GM19240 (cell line): ENCODE measurements around the gene ZNF653.
"Not testable (repeated sequence)": the region's sequence is repeated elsewhere in the genome, so short reads cannot be mapped to it uniquely, and the experiment has no call there.

Source experiments
- DNase-seq: peaks from one replicate; pipeline ENCODE4 v3.0.0; 2011; ENCODE audit warnings: low spot score; ENCODE audit not compliant: insufficient read length

Gene ZNF653

DNA sequence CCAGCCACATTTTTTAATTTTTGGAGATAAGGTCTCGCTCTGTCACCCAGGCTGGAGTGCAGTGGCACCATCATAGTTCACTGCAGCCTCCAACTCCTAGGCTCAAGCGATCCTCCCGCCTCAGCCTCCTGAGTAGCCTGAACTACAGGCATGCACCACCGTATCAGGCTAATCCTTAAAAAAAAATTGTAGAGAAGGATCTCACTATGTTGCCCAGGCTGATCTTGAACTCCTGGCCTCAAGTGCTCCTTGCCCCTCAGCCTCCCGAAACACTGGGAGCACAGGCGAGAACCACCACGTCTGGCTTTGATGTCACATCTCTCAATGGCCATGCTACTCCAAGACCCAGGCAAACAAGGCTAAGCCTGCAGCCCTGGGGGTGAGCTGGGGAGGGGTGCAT, 49.0 kb downstream of the ZNF653 start:
- no peak for DNase-seq

DNA sequence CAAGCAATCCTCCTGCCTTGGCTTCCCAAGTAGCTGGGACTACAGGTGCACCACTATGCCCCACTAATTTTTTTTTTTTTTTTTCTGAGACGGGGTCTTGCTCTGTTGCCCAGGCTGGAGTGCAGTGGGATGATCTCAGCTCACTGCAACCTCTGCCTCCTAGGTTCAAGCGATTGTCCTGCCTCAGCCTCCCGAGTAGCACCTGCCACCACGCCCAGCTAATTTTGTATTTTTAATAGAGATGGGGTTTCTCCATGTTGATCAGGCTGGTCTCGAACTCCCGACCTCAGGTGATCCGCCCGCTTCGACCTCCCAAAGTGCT, 50.4 kb downstream of the ZNF653 start:
- DNase-seq: not testable (repeated sequence)

DNA sequence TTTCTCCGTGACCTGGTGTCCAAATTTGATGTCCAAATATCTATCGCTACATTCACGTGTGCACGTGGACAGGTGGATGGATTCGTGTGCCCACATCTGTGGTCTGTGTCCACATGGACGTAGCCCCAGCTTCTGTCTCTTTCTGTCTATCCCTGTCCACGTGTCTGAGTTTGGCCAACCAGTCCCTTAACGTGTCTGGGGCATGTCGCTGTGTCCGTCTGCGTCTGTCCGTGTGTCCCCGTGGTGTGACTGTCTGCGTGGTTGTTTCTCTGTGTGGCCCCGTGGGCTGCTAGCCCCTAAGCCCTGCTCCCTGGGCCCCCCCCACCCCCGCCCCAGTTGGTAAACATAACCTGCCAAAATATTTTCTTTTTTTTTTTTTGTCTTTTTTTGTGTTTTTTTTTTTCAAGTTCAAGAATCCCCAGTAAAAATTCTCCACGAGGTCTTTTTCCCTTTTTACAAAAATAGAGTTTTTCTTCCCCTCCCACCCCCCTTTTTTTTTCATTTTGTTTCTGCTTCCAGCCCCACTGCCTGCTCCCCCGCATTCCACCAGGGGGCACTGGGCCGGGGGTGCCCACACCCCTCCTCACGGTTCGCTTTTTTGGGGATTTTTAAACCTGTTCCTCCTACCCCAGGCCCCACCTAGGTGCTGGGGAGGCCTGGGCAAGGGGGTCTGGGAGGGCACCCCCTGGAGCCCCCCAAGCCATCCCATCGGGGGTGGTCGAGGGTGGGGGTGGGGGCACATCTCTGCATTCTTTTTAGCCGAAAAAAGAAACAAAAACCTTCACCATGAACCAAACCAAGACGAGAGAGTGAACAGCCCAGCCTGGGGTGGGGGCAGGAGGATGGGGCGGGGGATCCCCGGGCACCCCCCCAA, 51.9 kb downstream of the ZNF653 start:
- no peak for DNase-seq

DNA sequence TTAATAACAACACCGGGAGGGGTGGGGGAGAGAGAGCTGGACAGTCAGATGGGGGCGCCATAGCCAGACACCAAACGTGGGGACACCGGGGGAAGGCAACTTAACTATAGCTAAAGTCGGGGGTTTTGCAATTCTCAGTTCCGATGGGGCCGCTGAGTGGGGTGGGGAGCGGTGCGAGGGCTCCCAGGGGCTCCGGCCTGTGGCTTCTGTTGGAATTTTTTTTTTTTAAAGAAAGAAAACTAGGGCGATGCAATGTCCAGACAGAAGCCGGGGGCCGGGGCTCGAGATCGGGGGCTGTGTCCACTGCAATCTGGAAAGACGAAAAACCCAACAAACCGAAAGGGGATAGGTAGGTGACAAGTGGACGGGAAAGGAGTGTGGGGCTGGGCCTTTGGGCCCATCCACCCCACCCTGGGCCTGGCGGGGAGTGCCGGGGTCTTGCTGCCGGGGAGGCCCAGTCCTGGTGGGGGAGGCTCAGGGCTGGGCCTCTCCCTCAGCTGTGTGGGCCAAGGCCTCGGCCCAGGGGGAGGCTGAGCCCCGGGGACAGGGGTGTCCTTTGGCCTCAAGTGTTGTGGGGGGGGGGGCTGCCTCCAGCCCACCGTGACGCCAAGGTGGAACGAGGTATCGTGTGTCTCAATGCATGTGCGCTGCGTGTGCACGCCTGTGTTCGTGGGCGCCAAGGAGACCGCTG, 52.9 kb downstream of the ZNF653 start:
- DNase-seq: no peak

DNA sequence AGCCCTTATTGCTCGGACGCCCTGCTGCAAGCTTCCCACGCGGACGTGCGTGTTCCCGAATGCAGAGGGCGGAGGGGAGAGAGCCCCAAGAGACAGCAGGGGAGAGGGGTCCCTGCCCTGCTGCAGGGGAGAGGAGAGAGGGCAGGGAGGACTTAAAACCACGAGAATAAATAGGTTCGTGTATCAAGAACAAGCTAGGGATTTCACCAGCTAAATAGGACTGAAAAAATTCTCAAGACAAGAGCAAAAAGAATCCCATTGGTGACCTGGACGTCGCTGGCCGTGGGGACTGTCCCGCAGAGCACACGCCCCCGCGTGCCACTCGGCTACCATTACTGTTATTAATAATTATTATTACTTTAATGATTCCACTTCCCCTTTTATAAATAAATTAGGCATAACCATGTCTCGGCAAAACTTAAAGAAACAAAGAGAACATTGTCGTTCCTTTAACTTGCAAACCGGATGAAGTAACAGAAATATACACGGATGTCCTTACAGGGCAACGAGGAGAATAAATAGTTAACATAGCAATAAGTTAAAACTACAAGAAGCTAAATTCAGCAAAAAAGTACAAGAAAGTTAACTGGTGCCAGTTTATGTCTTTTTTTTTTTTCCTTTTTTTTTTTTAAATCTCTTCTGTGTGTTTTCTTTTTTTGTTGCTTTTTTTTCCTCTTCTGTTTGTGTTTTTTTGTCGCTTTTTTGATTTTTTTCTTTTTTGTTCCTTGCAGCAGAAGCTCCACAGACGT, 53.6 kb downstream of the ZNF653 start:
- DNase-seq: no peak

DNA sequence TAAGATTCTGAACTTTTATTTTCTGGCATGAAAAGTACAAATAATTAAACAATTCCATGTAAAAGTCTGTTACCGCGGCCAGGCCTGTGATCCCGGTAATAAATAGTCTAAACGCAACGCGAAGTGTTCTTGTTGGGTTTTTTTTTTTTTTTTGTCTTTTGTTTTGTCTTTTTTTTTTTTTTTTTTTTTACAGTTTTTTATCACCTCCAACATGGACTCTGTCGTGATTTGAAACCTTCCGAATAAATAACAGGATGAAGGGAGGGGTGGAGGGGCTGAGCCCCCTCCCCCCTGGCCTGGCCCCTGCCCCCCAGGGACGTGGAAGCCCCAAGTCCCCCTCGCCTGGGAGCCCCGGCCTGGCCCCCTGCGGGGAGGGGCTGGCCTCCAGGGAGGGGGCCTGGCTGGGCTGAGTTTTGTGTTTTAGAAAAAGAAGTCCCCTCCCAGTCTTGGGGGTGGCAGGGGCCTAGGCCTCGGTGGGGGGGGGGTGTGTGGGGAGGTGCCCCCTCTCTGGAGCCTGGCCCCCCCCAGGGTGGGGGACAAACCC, 54.2 kb downstream of the ZNF653 start:
- no peak for DNase-seq

DNA sequence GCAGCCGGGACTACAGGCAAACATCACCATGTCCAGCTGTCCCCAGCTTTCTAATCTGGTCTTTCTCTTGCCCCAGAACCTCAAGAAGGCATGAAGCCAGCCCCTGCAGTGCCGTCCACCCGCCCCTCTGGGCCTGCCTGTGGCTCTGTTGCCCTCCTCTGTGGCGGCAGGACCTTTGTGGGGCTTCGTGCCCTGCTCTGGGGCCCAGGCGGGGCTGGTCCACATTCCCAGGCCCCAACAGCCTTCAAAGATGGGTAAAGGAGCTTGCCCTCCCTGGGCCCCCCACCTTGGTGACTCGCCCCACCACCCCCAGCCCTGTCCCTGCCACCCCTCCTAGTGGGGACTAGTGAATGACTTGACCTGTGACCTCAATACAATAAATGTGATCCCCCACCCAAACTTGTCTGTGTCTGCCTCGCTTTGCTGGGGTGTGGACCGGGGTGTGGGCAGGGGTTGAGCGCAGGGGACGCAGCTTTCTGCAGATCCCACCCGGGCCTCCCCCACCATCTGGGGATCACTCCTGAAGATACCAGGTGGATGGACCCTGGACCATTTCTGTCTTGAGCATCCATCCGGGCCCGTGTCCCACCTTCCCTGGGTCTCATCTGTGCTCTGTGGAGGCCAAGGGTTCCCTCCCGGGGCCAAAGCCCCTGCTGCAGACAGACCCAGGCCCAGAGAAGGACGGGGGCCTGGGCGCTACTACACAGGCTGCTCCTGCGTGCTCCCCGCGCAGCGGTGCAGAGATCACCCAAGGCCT, 54.9 kb downstream of the ZNF653 start:
- no peak for DNase-seq

DNA sequence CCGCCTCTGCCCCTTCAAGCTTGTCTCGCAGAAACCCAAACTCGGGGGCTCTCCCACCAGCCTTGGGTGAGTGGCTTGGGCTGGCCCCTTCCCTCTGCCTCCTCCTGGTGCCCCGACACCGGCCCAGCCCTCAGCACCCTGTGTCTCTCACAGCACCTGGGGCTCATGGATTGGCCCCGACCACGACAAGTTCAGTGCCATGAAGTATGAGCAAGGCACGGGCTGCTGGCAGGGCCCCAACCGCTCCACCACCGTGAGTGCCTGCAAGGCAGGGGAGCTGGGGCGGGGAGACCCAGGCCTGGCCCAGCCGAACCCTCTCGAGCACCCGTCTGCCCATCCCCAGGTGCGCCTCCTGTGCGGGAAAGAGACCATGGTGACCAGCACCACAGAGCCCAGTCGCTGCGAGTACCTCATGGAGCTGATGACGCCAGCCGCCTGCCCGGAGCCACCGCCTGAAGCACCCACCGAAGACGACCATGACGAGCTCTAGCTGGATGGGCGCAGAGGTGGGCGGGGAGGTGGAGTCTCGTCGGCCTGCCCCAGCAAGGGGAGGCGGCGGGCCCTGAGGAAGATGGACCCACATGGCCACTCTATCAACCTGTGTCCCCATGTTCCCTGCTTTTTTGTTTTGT, 56.6 kb downstream of the ZNF653 start:
- DNase-seq: no peak

DNA sequence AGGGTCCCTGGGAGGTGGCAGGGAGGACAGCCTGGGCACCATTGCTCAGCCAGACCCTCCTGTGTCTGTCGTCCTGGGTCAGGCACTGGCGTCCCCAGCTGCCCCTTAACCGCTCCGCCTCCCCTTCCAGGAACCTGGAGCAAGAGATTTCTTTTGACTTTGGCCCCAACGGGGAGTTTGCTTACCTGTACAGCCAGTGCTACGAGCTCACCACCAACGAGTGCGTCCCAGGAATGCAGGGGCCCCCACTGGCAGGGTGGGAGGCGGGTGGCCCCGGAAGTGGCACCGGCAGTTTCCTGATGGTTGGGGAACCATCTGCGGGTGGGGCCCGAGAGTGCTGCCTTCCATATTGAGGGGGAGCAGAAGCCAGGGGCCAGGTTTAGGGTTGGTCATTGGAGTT, 57.2 kb downstream of the ZNF653 start:
- no peak for DNase-seq

DNA sequence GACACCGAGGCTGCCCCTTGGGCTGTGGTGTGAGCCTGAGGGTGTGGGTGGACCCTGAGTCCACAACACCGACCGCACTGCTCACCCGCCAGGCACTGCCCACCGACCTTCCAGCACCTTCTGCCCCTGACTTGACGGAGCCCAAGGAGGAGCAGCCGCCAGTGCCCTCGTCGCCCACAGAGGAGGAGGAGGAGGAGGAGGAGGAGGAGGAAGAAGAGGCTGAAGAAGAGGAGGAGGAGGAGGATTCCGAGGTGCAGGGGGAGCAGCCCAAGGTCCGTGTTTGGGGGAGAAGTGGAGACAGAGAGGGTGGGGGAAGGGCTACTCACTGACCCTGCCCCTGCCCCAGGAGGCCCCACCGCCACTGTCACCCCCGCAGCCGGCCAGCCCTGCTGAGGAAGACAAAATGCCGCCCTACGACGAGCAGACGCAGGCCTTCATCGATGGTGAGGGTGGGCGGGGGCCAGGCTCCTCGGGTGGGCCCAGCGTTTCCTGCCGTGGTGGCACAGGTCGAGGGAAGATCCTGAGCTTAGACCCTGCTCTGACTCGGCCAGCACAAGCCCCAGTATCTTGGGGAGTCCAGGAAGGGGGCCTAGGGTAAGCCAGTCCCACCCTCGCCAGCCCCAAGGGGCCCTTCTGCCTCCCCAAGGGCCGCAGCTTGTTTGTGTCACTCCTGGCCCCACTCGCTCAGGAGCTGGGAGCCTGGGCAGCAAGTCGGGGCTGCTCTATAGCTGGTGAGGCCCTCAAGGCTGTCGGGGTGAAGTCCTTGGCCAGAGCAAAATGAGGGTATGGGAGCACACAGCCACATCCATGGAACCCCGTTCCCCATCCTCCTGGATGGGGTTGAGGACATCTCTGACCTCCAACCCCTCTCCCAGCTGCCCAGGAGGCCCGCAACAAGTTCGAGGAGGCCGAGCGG, 58.0 kb downstream of the ZNF653 start:
- DNase-seq: no peak

DNA sequence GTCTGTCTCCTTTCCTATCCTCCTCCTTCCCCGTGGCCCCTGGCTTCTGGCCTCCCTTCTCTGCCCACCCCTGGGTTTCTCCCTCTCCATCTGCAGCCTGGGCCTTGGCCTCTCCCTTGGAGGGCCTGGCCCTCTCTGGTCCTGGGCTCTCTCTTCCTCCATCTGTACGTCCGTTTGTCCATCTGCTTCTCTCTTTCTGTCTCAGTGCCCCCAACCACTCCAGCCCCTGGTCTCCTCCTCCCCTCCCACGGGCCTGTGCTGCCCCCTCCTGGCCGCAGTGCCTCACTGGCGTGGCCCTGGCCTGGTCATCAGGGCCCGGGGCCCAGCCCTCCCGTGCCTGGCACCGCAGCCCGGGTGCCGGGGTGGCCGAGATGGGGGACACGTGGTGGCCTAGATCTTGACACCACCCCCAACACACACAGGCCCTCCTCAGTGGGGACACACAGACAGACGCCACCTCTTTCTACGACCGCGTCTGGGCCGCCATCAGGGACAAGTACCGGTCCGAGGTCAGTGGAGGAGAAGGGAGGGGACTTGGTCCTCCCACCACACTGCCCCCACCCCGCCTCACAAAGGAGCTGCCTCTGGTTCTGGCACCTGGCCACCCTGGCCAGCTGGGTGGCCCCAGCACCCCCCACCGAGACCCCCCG, 58.9 kb downstream of the ZNF653 start:
- DNase-seq: no peak

DNA sequence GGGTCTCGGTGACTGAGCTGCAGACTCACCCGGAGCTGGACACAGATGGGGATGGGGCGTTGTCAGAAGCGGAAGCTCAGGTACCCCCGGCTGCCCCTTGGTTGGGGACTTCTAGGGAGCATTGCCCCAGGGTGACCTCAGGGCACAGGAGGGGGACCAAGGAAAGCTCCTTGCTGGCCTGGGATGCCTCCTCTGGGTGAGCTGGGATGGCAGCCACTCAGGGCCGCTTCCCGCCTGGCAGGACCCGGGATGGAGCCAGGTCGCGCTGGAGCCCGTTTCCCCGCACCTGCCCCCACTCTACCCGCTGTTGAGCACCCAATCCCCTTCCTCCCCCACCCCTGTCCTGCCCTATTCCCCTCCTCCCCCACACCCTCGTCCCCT, 59.4 kb downstream of the ZNF653 start:
- DNase-seq: no peak

DNA sequence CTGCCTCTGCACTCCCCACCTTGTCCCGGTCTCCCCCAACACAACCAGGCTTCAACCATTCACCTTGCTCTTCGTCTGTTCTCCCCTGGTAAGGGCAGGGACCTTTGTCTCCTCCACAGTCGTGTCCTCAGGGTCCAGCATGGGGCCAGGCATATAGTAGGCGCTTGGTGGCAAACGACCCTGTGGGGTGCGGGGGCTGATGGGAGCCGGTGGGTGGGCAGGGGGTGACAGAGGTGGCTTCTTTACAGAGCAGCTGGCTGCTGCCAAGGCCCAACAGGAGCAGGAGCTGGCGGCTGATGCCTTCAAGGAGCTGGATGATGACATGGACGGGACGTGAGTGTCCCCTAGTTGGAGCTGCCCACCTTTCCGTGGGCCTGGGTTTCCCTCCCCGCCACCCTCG, 60.5 kb downstream of the ZNF653 start:
- DNase-seq: no peak

DNA sequence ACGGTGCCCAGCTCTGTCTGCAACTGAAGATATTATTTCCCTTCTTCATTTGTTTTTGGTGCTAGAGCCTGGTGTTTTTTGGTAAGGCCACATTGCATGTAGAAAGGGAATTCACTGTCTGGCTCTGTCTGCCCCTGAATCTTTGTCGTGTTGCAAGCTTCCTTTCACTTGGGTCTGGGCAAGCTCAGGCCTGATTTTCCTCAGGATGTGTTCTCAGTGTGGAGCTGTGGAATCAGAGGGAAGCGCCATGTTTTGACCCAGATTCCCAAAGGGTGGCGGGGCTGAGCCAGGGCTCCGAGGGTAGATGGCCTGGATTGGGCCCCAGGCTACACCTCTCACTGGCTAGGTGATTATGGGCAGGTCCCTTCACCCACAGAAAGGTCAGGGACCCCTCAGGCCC, 61.6 kb downstream of the ZNF653 start:
- no peak for DNase-seq

DNA sequence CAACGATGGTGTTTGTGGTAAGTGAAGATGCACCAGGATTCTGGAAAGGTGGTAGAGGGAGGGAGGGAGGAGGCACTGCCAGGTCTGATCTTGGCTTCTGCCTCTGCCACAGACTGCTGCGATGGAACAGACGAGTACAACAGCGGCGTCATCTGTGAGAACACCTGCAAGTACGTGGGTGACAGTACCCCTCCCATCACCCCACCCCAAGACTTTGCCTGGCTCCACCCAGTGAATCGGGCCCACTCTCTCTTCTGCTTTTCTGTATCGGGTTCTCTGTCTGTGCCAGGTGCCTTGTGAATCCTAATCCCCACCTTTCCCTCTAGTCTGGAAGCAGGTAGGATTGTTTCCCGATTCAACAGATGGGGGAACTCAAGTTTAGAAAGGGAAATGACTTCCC, 67.7 kb downstream of the ZNF653 start:
- DNase-seq: no peak

DNA sequence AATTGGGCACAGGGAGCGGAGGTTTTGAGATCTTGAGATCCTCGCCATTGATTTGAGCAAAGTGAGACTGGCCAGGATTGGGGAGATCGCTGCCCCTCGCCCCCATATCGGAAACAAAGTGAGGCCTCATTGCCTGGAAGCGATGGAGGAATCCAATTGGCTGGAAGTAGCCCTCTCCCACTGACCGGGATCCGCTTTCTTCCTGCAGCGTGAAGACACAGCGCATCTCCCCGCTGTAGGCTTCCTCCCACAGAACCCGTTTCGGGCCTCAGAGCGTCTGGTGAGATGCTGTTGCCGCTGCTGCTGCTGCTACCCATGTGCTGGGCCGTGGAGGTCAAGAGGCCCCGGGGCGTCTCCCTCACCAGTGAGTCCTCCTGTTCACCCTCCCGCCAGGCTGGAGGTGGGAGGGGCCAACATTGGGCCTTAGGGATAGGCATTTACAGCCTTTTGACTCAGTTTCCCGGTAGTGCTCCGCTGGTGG, 69.8 kb downstream of the ZNF653 start:
- no peak for DNase-seq

DNA sequence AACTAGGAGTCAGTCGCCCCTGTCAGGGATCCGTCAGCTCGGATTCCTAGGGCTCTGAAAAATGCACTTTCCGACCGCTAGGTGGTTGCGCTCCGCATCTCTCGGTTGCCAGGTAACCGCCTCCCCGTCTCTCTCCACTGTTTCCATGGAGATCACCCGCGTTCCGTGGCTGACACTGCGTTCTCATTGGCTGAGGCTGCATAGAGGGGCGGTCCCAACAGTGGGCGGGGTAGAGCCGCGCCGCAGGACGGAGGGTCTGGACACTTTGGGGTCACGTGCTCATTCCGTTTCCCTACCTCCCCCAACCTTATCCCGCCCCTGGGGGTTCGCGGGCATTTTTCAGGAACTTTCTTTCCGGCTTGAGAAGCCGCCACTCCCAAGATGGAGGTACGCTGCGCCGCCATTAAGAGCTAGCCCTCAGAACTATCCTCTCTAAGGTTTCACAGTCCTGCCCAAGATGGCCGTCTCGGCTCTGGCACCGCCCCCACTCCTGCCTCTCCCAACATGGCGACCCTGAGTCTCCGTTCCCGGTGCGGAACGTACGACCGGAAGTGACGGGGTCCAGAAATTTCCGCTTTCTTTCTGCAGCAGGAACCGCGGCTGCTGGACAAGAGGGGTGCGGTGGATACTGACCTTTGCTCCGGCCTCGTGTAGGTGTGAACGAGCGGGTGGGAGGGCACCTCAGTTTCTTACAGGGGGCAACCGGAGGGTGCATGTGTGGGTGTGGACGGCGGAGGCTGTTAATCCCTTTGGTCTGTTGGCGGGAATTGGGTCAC, 70.4 kb downstream of the ZNF653 start, which contains the start of the genes ODAD3 and PRKCSH:
Gene ODAD3, minus strand, starts transcription at position 65 of the 776 bp plus-strand sequence. CDS start 105 bp downstream, outside the sequence.
Gene PRKCSH, plus strand, starts transcription at position 579 of the 776 bp plus-strand sequence. CDS start 483 bp downstream, outside the sequence.
- peak; percentile 98 for DNase-seq

DNA sequence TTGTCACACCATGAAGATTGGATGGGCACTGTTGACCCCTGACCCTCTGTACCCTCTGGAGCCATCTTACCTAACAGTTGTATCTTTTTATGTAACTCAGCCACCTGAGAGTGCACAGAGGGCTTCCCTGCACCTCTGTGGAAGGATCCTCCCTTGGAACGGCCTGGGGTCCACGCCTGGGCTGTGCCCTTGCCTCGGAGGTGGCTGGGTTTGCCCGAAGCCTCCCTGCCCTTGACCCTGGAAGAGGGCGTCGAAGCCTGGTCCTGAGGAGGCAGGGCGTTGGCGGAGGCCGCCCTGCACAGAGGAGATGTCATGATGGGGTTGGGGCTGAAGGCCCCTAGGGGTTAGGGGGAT, 71.0 kb downstream of the ZNF653 start:
- DNase-seq: no peak
